ENCODE measurements around the gene RGS13. TPM values are rescaled to one million over a fixed set of nuclear protein-coding genes. Genes with fewer than 3 reads are reported as not detected.

RGS13 gene
- total RNA-seq, 2 experiments from 2014 or later, result 80.4 to 214 TPM

DNA sequence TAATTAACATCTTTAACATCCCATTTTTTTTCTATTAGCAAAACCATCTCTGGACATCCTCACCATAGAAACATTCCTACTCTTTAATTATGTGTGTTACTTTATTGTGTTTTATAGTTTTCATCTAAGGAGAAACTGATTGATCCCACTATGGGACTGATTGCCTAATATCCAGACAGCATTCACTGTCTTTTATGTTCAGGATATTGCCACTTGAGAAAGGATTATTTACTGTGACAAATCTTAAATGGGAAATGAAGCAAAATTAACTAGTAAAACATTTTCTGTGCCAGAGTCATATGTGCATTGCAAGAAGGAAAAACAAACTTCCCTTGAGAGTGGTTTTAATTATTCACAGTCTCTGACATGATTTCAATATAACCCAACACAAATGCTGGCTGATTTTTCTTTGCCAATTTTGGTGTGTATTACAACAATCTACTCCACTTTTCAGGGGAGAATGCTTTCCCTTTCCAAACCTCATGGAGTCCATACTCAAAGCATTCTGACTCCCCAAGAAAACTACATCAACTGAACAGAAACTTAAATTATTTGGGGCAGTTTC lies 15.8 kb upstream of the RGS13 start:
- Histone ChIP-seq H2AFZ (ENCODE audit: low read length) (no peak overlapping the region), H3K4me1 (ENCODE audit: insufficient read depth, low read length, poor library complexity, severe bottlenecking) (peaks cover 11% of the 10 kb centered on the region), H3K36me3 (ENCODE audit: insufficient read depth, low read length) (peaks cover 2% of the 10 kb centered on the region; the same call in 1 of the 2 replicates), H3K4me3 (ENCODE audit: low read depth, low read length, poor library complexity, severe bottlenecking) (no peak overlapping the region), H3K27ac (ENCODE audit: low read depth, low read length, poor library complexity, severe bottlenecking) (no peak overlapping the region), H3K4me2 (ENCODE audit: low read length) (no peak overlapping the region), H4K20me1 (ENCODE audit: insufficient read depth, low read length) (no peaks in the 10 kb centered on the region), H3K9me3 (ENCODE audit: low read length) (no peaks in the 10 kb centered on the region; the same call in 1 of the 2 replicates), H3K79me2 (ENCODE audit: insufficient read depth, low read depth, low read length) (peaks cover 3% of the 10 kb centered on the region; the same call in 1 of the 2 replicates), H3K9me2 (ENCODE audit: insufficient read depth, low read length) (no peaks in the 10 kb centered on the region)
- intact Hi-C loops (cut with micrococcal nuclease; ENCODE audit: unreplicated experiment), result no loop called here
- DNase-seq (ENCODE audit: low spot score), result no peak
- ChIA-PET POLR2A (interaction anchor here (0.6 to 6.1 kb wide), 3 partner anchors 9 to 34 kb away, joined by 3 to 90 read pairs (median 3); no protein-coding TSS in a partner anchor), CTCF (ENCODE audit: unreplicated experiment) (no interaction called here)
- BruUV-seq (replicated peaks), result no TSS peak
- TF ChIP-seq, protein P1, sequence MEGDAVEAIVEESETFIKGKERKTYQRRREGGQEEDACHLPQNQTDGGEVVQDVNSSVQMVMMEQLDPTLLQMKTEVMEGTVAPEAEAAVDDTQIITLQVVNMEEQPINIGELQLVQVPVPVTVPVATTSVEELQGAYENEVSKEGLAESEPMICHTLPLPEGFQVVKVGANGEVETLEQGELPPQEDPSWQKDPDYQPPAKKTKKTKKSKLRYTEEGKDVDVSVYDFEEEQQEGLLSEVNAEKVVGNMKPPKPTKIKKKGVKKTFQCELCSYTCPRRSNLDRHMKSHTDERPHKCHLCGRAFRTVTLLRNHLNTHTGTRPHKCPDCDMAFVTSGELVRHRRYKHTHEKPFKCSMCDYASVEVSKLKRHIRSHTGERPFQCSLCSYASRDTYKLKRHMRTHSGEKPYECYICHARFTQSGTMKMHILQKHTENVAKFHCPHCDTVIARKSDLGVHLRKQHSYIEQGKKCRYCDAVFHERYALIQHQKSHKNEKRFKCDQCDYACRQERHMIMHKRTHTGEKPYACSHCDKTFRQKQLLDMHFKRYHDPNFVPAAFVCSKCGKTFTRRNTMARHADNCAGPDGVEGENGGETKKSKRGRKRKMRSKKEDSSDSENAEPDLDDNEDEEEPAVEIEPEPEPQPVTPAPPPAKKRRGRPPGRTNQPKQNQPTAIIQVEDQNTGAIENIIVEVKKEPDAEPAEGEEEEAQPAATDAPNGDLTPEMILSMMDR (conservative IDR thresholded peaks at IDR 0.05; ENCODE audit: low read length), result no peak
- no peak for TF ChIP-seq EZH2phosphoT487 (IDR thresholded peaks at IDR 0.05; ENCODE audit: borderline replicate concordance, low read depth, low read length)

DNA sequence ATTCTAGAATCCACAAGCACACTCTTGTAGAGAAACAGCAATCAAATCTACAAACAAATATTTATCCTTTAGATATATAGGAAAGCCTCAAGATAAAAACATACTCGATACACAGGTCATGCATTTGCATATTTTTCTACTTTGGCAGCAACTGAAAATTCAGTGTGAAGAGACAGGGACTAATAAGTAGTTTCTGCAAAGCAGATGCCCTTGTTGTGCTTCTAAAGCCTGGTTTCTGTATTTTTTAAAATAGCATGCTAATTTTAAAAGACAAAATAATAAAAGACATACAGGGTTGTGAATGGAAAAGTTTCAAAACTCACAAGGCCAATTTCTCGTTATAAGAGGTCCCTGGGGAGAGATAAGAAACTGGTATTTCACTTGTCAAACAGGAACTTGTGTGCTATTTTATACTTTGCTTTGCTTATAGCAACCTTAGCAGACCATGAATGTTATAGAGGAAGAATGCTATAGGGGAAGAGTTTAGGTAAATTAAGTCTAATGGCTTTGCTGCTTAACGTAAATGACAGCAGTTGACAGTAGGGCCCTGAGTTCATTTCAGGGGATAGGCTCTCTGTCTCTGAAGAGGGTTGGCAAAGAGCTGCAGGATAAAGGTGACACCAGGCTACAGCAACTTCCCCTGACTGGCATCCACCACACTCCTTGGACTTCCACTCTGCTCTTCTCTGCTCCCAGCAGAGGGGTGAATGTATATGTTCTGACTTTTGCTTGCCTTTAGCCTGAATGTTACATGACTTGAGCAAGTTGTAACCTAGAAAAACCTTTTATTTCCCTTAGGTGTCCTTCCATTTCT lies 9.4 kb upstream of the RGS13 start:
- peak; percentile 94 for DNase-seq (ENCODE audit: low spot score)
- Histone ChIP-seq H3K4me1 (ENCODE audit: insufficient read depth, low read length, poor library complexity, severe bottlenecking) (peaks cover 67% of the 10 kb centered on the region), H4K20me1 (ENCODE audit: insufficient read depth, low read length) (no peaks in the 10 kb centered on the region), H2AFZ (ENCODE audit: low read length) (peak overlapping the region; percentile 84; the same call in 1 of the 2 replicates), H3K4me2 (ENCODE audit: low read length) (peak overlapping the region; percentile 88), H3K9me3 (ENCODE audit: low read length) (no peaks in the 10 kb centered on the region; the same call in 1 of the 2 replicates), H3K27ac (ENCODE audit: low read depth, low read length, poor library complexity, severe bottlenecking) (peak overlapping the region; percentile 100), H3K9me2 (ENCODE audit: insufficient read depth, low read length) (no peaks in the 10 kb centered on the region), H3K79me2 (ENCODE audit: insufficient read depth, low read depth, low read length) (peaks cover 36% of the 10 kb centered on the region; the same call in 1 of the 2 replicates), H3K4me3 (ENCODE audit: low read depth, low read length, poor library complexity, severe bottlenecking) (peak overlapping the region; percentile 66), H3K36me3 (ENCODE audit: insufficient read depth, low read length) (peaks cover 2% of the 10 kb centered on the region; the same call in 1 of the 2 replicates)
- ChIA-PET CTCF (ENCODE audit: unreplicated experiment) (no interaction called here), POLR2A (interaction anchor here (0.5 to 9.7 kb wide), 14 partner anchors 9 to 443 kb away, joined by 3 to 211 read pairs (median 8); partner anchors contain the start of genes RGS13, RGS2, RO60 and UCHL5)
- BruUV-seq (replicated peaks), result no TSS peak
- intact Hi-C loops (cut with micrococcal nuclease; ENCODE audit: unreplicated experiment), result no loop called here
- TF ChIP-seq, protein P1 (conservative IDR thresholded peaks at IDR 0.05; ENCODE audit: low read length), result no peak
- TF ChIP-seq EZH2phosphoT487 (IDR thresholded peaks at IDR 0.05; ENCODE audit: borderline replicate concordance, low read depth, low read length), result no peak

Data from OCI-LY7 (cell line).